ENCODE data around the gene YEATS2. TPM values are rescaled to one million over a fixed set of nuclear protein-coding genes. Genes with fewer than 3 reads are reported as not detected.

The YEATS2 gene
- polyA plus RNA-seq, 1 of the 3 experiments (the other 2 are of a cell fraction) = 19.9 TPM

DNA sequence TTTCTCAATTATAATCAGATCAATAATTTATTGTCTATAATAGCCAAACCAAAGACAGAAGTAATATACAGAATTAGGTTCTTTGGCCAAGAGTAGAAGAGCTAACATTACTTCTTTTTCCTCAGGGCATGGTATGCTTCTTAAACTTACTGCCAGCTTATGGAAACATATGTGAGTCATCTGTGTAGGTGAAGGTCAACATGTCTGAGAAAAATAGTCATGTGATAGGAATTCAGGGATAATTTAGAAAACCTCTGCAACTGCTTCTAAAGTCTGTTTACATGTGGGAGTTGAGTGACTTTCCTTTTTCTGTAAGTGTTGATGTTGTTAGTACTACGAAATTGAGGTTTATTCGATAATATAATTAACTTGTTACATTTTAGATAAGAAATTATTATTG is 147.0 kb downstream of the YEATS2 start:
- H3K4me1 ChIP-seq (ENCODE audit: control insufficient read depth in 1 of 2, insufficient read depth in 2 of 2, low read depth in 1 of 2, low read length in 1 of 2) = peaks cover 0 to 4% of the 10 kb centered on the region in 2 experiments; a peak in 3 of 4 replicates
- H3K9ac ChIP-seq = no peak overlapping the region
- ChIA-PET CTCF (interaction anchor here (1.3 to 1.6 kb wide), 2 partner anchors 19 to 22 kb away, joined by 4 read pairs; partner anchors contain the start of gene MAP6D1), POLR2A (no interaction called here)
- peak overlapping the region in 1 of 2 experiments; percentile 49; a peak in 2 of 4 replicates for H3K27ac ChIP-seq (ENCODE audit: low read depth in 2 of 2, low read length in 1 of 2)
- no peaks in the 10 kb centered on the region for H4K20me1 ChIP-seq (ENCODE audit: insufficient read depth)
- H2AFZ ChIP-seq (ENCODE audit: low read depth) = no peak overlapping the region
- WGBS (ENCODE audit: low lambda C conversion rate) = 79% methylated on average over 2 of the region's 2 CpGs
- 0 out of 2 replicates have a peak, but pooled peaks cover 3% of the 10 kb centered on the region for H3K9me2 ChIP-seq
- no peak overlapping the region for H3K4me3 ChIP-seq (ENCODE audit: low read depth in 2 of 2, low read length in 1 of 2)
- H3K36me3 ChIP-seq (replicated peaks in 1 of 2; ENCODE audit: control insufficient read depth in 1 of 2, insufficient read depth in 2 of 2, low read length in 1 of 2) = peaks cover 64% of the 10 kb centered on the region in 2 experiments
- H3K9me3 ChIP-seq = no peaks in the 10 kb centered on the region
- no peak for TF ChIP-seq MXI1 (IDR thresholded peaks at IDR 0.05; ENCODE audit: low read depth, low read length)
- peak; percentile 55; the same call in 1 of the 2 replicates for TF ChIP-seq FOSL2 (IDR thresholded peaks at IDR 0.05; ENCODE audit: borderline replicate concordance, low read depth)
- TF ChIP-seq JUND (IDR thresholded peaks at IDR 0.05) = peak; percentile 34; the same call in 1 of the 2 replicates
- no peak for TF ChIP-seq NFIC (IDR thresholded peaks at IDR 0.05; ENCODE audit: borderline replicate concordance)
- no peak for TF ChIP-seq ELF1 (IDR thresholded peaks at IDR 0.05)
- peak; percentile 19; the same call in 1 of the 2 replicates for TF ChIP-seq TCF12 (IDR thresholded peaks at IDR 0.05)
- DNase-seq = no peak
- no peaks in the 10 kb centered on the region for H3K27me3 ChIP-seq (ENCODE audit: insufficient read depth)
- peaks cover 12% of the 10 kb centered on the region; the same call in 1 of the 2 replicates for H3K79me2 ChIP-seq (ENCODE audit: insufficient read depth)
- H3K4me2 ChIP-seq = 0 out of 2 replicates have a peak overlapping the region, but pooled peaks have one; percentile 8
- H3F3A ChIP-seq (replicated peaks; ENCODE audit: insufficient read depth) = peaks cover 13% of the 10 kb centered on the region

- H3K9me3 ChIP-seq = no peaks in the 10 kb centered on the region
- WGBS (ENCODE audit: low lambda C conversion rate) = 90% methylated on average over 4 of the region's 4 CpGs
- no peak for DNase-seq
- ChIA-PET POLR2A (no interaction called here), CTCF (interaction anchor here (1.3 to 1.6 kb wide), 2 partner anchors 19 to 23 kb away, joined by 4 read pairs; partner anchors contain the start of gene MAP6D1)
- H3K79me2 ChIP-seq (ENCODE audit: insufficient read depth) = peaks cover 12% of the 10 kb centered on the region; the same call in 1 of the 2 replicates
- peak overlapping the region in 1 of 2 experiments; percentile 49; a peak in 3 of 4 replicates for H3K27ac ChIP-seq (ENCODE audit: low read depth in 2 of 2, low read length in 1 of 2)
- 0 out of 2 replicates have a peak overlapping the region, but pooled peaks have one; percentile 8 for H3K4me2 ChIP-seq
- no peak overlapping the region for H2AFZ ChIP-seq (ENCODE audit: low read depth)
- H3K9ac ChIP-seq = no peak overlapping the region
- TF ChIP-seq RFX5 (IDR thresholded peaks at IDR 0.05; ENCODE audit: low read length) (no peak), SIN3A (IDR thresholded peaks at IDR 0.05; ENCODE audit: borderline replicate concordance, low read depth, low read length) (no peak), RXRA (IDR thresholded peaks at IDR 0.05; ENCODE audit: borderline replicate concordance, low read depth) (no peak), CHD2 (IDR thresholded peaks at IDR 0.05; ENCODE audit: low read length, partially characterized antibody) (no peak), RCOR1 (IDR thresholded peaks at IDR 0.05; ENCODE audit: low read length) (no peak), SMC3 (IDR thresholded peaks at IDR 0.05; ENCODE audit: low read depth, low read length) (no peak), NFIC (IDR thresholded peaks at IDR 0.05; ENCODE audit: borderline replicate concordance) (no peak), TAF1 (IDR thresholded peaks at IDR 0.05; ENCODE audit: borderline replicate concordance, low read depth, low read length) (no peak), EZH2phosphoT487 (IDR thresholded peaks at IDR 0.05; ENCODE audit: borderline replicate concordance, low read depth) (no peak), POLR2AphosphoS5 (IDR thresholded peaks at IDR 0.05; ENCODE audit: low read depth, low read length) (no peak), ELF1 (IDR thresholded peaks at IDR 0.05) (no peak), YY1 (IDR thresholded peaks at IDR 0.05; ENCODE audit: low read depth) (no peak), FOXM1 (IDR thresholded peaks at IDR 0.05; ENCODE audit: low read depth) (no peak), EP300 (IDR thresholded peaks at IDR 0.05; ENCODE audit: borderline replicate concordance in 1 of 2, low read depth in 1 of 2, low read length in 1 of 2) (no peak), NRF1 (IDR thresholded peaks at IDR 0.05; ENCODE audit: low read depth, low read length) (no peak), GATA2 (CRISPR knock-in tag; IDR thresholded peaks at IDR 0.05) (no peak), RAD21 (IDR thresholded peaks at IDR 0.05; ENCODE audit: low read length) (no peak)
- TF ChIP-seq, protein P1, sequence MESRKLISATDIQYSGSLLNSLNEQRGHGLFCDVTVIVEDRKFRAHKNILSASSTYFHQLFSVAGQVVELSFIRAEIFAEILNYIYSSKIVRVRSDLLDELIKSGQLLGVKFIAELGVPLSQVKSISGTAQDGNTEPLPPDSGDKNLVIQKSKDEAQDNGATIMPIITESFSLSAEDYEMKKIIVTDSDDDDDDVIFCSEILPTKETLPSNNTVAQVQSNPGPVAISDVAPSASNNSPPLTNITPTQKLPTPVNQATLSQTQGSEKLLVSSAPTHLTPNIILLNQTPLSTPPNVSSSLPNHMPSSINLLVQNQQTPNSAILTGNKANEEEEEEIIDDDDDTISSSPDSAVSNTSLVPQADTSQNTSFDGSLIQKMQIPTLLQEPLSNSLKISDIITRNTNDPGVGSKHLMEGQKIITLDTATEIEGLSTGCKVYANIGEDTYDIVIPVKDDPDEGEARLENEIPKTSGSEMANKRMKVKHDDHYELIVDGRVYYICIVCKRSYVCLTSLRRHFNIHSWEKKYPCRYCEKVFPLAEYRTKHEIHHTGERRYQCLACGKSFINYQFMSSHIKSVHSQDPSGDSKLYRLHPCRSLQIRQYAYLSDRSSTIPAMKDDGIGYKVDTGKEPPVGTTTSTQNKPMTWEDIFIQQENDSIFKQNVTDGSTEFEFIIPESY (IDR thresholded peaks at IDR 0.05; ENCODE audit: borderline replicate concordance, low read depth) = no peak
- TF ChIP-seq, protein P2, sequence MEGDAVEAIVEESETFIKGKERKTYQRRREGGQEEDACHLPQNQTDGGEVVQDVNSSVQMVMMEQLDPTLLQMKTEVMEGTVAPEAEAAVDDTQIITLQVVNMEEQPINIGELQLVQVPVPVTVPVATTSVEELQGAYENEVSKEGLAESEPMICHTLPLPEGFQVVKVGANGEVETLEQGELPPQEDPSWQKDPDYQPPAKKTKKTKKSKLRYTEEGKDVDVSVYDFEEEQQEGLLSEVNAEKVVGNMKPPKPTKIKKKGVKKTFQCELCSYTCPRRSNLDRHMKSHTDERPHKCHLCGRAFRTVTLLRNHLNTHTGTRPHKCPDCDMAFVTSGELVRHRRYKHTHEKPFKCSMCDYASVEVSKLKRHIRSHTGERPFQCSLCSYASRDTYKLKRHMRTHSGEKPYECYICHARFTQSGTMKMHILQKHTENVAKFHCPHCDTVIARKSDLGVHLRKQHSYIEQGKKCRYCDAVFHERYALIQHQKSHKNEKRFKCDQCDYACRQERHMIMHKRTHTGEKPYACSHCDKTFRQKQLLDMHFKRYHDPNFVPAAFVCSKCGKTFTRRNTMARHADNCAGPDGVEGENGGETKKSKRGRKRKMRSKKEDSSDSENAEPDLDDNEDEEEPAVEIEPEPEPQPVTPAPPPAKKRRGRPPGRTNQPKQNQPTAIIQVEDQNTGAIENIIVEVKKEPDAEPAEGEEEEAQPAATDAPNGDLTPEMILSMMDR (IDR thresholded peaks at IDR 0.05) = no peak
- H3K4me1 ChIP-seq (ENCODE audit: control insufficient read depth in 1 of 2, insufficient read depth in 2 of 2, low read depth in 1 of 2, low read length in 1 of 2) = peaks cover 0 to 4% of the 10 kb centered on the region in 2 experiments; a peak in 3 of 4 replicates
- 0 out of 2 replicates have a peak, but pooled peaks cover 3% of the 10 kb centered on the region for H3K9me2 ChIP-seq
- no peak overlapping the region for H3K4me3 ChIP-seq (ENCODE audit: low read depth in 2 of 2, low read length in 1 of 2)
- H3K27me3 ChIP-seq (ENCODE audit: insufficient read depth) = no peaks in the 10 kb centered on the region
- peaks cover 13% of the 10 kb centered on the region for H3F3A ChIP-seq (replicated peaks; ENCODE audit: insufficient read depth)
- no peaks in the 10 kb centered on the region for H4K20me1 ChIP-seq (ENCODE audit: insufficient read depth)
- peaks cover 65 to 66% of the 10 kb centered on the region in 2 experiments for H3K36me3 ChIP-seq (replicated peaks in 1 of 2; ENCODE audit: control insufficient read depth in 1 of 2, insufficient read depth in 2 of 2, low read length in 1 of 2)
Measured at GRCh38 chr3:183845090-183845489, 147.5 kb downstream of the YEATS2 start.

Measured in SK-N-SH (cell line).